ENCODE measurements around the gene CEACAM16.
"Not testable (repeated sequence)": the region's sequence is repeated elsewhere in the genome, so short reads cannot be mapped to it uniquely, and the experiment has no call there.

The CEACAM16 gene

GRCh38 chr19:44677019-44677811 is 21.7 kb upstream of the CEACAM16 start:
- DNase-seq = no peak

- DNase-seq = no peak
These were observed 18.4 kb upstream of the CEACAM16 start for GRCh38 chr19:44680536-44680935.

GRCh38 chr19:44681992-44682790 is 16.8 kb upstream of the CEACAM16 start:
- DNase-seq = no peak

- DNase-seq = no peak
These were observed 16.1 kb upstream of the CEACAM16 start for GRCh38 chr19:44682807-44683206.

- DNase-seq = no peak
These were observed 15.3 kb upstream of the CEACAM16 start for GRCh38 chr19:44683434-44684210.

- DNase-seq = not testable (repeated sequence)
These were observed 14.6 kb upstream of the CEACAM16 start for GRCh38 chr19:44684396-44684795.

GRCh38 chr19:44684892-44685863 is 13.8 kb upstream of the CEACAM16 start:
- DNase-seq = peak; percentile 23

GRCh38 chr19:44685877-44686276 is 13.1 kb upstream of the CEACAM16 start:
- DNase-seq = no peak

GRCh38 chr19:44686896-44687295 is 12.1 kb upstream of the CEACAM16 start:
- no peak for DNase-seq

GRCh38 chr19:44687888-44688287 is 11.1 kb upstream of the CEACAM16 start:
- DNase-seq = no peak

- DNase-seq = peak; percentile 79
These were observed 9.4 kb upstream of the CEACAM16 start for GRCh38 chr19:44689290-44690130.

GRCh38 chr19:44690131-44690440 is 8.9 kb upstream of the CEACAM16 start:
- no peak for DNase-seq

GRCh38 chr19:44692379-44692721 is 6.6 kb upstream of the CEACAM16 start:
- no peak for DNase-seq

GRCh38 chr19:44694184-44694579 is 4.8 kb upstream of the CEACAM16 start:
- peak; percentile 42 for DNase-seq

- no peak for DNase-seq
These were observed 1.8 kb upstream of the CEACAM16 start for GRCh38 chr19:44696939-44697669.

GRCh38 chr19:44697670-44698034 is 1.3 kb upstream of the CEACAM16 start:
- no peak for DNase-seq

- DNase-seq = no peak
These were observed 1.6 kb downstream of the CEACAM16 start for GRCh38 chr19:44700547-44700946.

- no peak for DNase-seq
These were observed 2.3 kb downstream of the CEACAM16 start for GRCh38 chr19:44701228-44701627.

- DNase-seq = no peak
These were observed 3.7 kb downstream of the CEACAM16 start for GRCh38 chr19:44702551-44703176.

- DNase-seq = no peak
These were observed 4.6 kb downstream of the CEACAM16 start for GRCh38 chr19:44703336-44704078.

All from activated CD4-positive, alpha-beta T cell treated with anti-CD3 and anti-CD28 coated beads, Interleukin-10, Interleukin-2, amounts not matched to agents 100 ng/mL and 50 ng/mL, durations not matched to agents 16 hours and 8 hours (primary cell).